HepG2 (cell line): ENCODE results near the gene CARD19. TPM values are rescaled to one million over a fixed set of nuclear protein-coding genes. Genes with fewer than 3 reads are reported as not detected.
A peak's percentile ranks its signal among the peaks of the same experiment; 100 is the strongest.

Experiments used
- HDAC2 ChIP-seq: sonication (generic); formaldehyde crosslinking; IDR thresholded peaks from 2 replicates; pipeline ENCODE4 v1.4.0; 2020; ENCODE audit warnings: missing genetic modification reagents
- HNF1B ChIP-seq: sonication (generic); formaldehyde crosslinking; IDR thresholded peaks from 2 replicates; pipeline ENCODE4 v1.5.1; 2020; ENCODE audit warnings: mild to moderate bottlenecking, moderate library complexity, missing genetic modification reagents
- MED13 ChIP-seq: sonication (generic); formaldehyde crosslinking; IDR thresholded peaks from 2 replicates; pipeline ENCODE4 v1.5.0; 2020; ENCODE audit warnings: missing genetic modification reagents
- RBAK ChIP-seq: sonication (generic); formaldehyde crosslinking; IDR thresholded peaks from 2 replicates; pipeline ENCODE4 v1.5.1; 2020; ENCODE audit warnings: mild to moderate bottlenecking, missing genetic modification reagents
- SMAD3 ChIP-seq: sonication (generic); formaldehyde crosslinking; IDR thresholded peaks from 2 replicates; pipeline ENCODE4 v1.4.0; 2020; ENCODE audit warnings: missing genetic modification reagents
- TAF15 ChIP-seq: fragments of 200-400 bp; formaldehyde crosslinking; IDR thresholded peaks from one replicate; pipeline ENCODE4 v1.6.1; 2018; ENCODE audit warnings: mild to moderate bottlenecking, low read depth, low read length; ENCODE audit not compliant: poor library complexity, severe bottlenecking
- ZBTB7B ChIP-seq: sonication (generic); formaldehyde crosslinking; IDR thresholded peaks from 2 replicates; pipeline ENCODE4 v1.4.0; 2020; ENCODE audit warnings: missing genetic modification reagents
- ZKSCAN8 ChIP-seq: IDR thresholded peaks from 2 replicates; pipeline ENCODE4 v1.6.1; 2016; ENCODE audit warnings: borderline replicate concordance, missing genetic modification reagents, missing compliant biosample characterization
- ZMAT3 ChIP-seq: sonication (generic); formaldehyde crosslinking; conservative IDR thresholded peaks from 2 replicates; pipeline ENCODE4 v1.7.0; 2021; ENCODE audit warnings: missing genetic modification reagents
- ZNF274 ChIP-seq: sonication (generic); formaldehyde crosslinking; IDR thresholded peaks from 2 replicates; pipeline ENCODE4 v1.5.1; 2020; ENCODE audit warnings: mild to moderate bottlenecking, missing genetic modification reagents
- ZNF333 ChIP-seq: sonication (generic); formaldehyde crosslinking; IDR thresholded peaks from 2 replicates; pipeline ENCODE4 v1.4.0; 2020; ENCODE audit warnings: mild to moderate bottlenecking, missing genetic modification reagents, borderline replicate concordance
- polyA plus RNA-seq, 8 experiments: library from polyadenylated mRNA; depleted of rRNA in 3 of 8; stranded (reverse) in 7 of 8; unstranded in 1 of 8; fragments of >200 nt; fragmentation: Illumina TruSeq in 4 of 8; extraction: Trizol in 4 of 8; gene quantifications; 2 replicates each; pipeline versions ENCODE4 v1.2.1 to v1.2.3, GENCODE V29; 2011 to 2016; ENCODE audit warnings: low read depth in 4 of 8, missing spikeins in 1 of 8, mixed read lengths in 1 of 8; ENCODE audit not compliant: insufficient read depth in 1 of 8
- total RNA-seq, 5 experiments: library from RNA; depleted of rRNA; stranded (reverse); fragments of >200 nt; fragmentation: Illumina TruSeq; extraction: Trizol; gene quantifications; 2 replicates each; pipeline ENCODE4 v1.2.3, GENCODE V29; 2016; ENCODE audit warnings: low read depth in 1 of 5
- TF ChIP-seq, protein P1 (sequence below): sonication (generic); formaldehyde crosslinking; IDR thresholded peaks from one replicate; pipeline ENCODE4 v1.5.1; 2020; ENCODE audit warnings: mild to moderate bottlenecking, missing genetic modification reagents; ENCODE audit errors: not compliant biosample characterization
- TF ChIP-seq, protein P2 (sequence below): IDR thresholded peaks from 2 replicates; pipeline ENCODE4 v1.6.1; 2016; ENCODE audit warnings: missing biosample characterization, missing genetic modification reagents, low read depth
- TF ChIP-seq, protein P3 (sequence below): sonication (generic); formaldehyde crosslinking; conservative IDR thresholded peaks from 2 replicates; pipeline ENCODE4 v1.5.0; 2020; ENCODE audit warnings: missing genetic modification reagents

The CARD19 gene
- total and polyA plus RNA-seq, 2 of the 13 experiments (the other 11 are each of a cell fraction or from before 2014, with no cell fraction given): 18.4 to 47.2 TPM

- TF ChIP-seq, protein P1, sequence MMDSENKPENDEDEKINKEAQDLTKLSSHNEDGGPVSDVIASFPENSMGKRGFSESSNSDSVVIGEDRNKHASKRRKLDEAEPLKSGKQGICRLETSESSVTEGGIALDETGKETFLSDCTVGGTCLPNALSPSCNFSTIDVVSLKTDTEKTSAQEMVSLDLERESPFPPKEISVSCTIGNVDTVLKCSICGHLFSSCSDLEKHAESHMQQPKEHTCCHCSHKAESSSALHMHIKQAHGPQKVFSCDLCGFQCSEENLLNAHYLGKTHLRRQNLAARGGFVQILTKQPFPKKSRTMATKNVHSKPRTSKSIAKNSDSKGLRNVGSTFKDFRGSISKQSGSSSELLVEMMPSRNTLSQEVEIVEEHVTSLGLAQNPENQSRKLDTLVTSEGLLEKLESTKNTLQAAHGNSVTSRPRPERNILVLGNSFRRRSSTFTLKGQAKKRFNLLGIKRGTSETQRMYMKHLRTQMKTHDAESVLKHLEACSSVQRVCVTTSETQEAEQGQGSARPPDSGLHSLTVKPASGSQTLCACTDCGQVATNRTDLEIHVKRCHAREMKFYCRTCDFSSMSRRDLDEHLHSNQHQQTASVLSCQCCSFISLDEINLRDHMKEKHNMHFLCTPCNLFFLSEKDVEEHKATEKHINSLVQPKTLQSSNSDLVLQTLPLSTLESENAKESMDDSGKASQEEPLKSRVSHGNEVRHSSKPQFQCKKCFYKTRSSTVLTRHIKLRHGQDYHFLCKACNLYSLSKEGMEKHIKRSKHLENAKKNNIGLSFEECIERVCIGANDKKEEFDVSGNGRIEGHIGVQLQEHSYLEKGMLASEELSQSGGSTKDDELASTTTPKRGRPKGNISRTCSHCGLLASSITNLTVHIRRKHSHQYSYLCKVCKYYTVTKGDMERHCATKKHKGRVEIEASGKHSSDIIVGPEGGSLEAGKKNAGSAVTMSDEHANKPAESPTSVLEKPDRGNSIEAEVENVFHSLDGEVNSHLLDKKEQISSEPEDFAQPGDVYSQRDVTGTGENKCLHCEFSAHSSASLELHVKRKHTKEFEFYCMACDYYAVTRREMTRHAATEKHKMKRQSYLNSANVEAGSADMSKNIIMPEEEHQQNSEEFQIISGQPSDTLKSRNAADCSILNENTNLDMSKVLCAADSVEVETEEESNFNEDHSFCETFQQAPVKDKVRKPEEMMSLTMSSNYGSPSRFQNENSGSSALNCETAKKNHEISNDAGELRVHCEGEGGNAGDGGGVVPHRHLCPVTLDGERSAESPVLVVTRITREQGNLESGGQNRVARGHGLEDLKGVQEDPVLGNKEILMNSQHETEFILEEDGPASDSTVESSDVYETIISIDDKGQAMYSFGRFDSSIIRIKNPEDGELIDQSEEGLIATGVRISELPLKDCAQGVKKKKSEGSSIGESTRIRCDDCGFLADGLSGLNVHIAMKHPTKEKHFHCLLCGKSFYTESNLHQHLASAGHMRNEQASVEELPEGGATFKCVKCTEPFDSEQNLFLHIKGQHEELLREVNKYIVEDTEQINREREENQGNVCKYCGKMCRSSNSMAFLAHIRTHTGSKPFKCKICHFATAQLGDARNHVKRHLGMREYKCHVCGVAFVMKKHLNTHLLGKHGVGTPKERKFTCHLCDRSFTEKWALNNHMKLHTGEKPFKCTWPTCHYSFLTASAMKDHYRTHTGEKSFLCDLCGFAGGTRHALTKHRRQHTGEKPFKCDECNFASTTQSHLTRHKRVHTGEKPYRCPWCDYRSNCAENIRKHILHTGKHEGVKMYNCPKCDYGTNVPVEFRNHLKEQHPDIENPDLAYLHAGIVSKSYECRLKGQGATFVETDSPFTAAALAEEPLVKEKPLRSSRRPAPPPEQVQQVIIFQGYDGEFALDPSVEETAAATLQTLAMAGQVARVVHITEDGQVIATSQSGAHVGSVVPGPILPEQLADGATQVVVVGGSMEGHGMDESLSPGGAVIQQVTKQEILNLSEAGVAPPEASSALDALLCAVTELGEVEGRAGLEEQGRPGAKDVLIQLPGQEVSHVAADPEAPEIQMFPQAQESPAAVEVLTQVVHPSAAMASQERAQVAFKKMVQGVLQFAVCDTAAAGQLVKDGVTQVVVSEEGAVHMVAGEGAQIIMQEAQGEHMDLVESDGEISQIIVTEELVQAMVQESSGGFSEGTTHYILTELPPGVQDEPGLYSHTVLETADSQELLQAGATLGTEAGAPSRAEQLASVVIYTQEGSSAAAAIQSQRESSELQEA (CRISPR knock-in tag): peak; percentile 33
- TF ChIP-seq HDAC2 (CRISPR knock-in tag) (peak; percentile 81), ZNF333 (CRISPR knock-in tag) (no peak), ZMAT3 (CRISPR knock-in tag) (peak; percentile 77; the same call in 1 of the 2 replicates), HNF1B (CRISPR knock-in tag) (peak; percentile 72; the same call in 1 of the 2 replicates), MED13 (CRISPR knock-in tag) (no peak), ZBTB7B (CRISPR knock-in tag) (peak; percentile 92), ZNF274 (CRISPR knock-in tag) (0 out of 2 replicates have a peak, but pooled peaks have one; percentile 75), RBAK (CRISPR knock-in tag) (no peak), SMAD3 (CRISPR knock-in tag) (peak; percentile 84; the same call in 1 of the 2 replicates), TAF15 (no peak), ZKSCAN8 (CRISPR knock-in tag) (peak; percentile 75; the same call in 1 of the 2 replicates)
- TF ChIP-seq, protein P2, sequence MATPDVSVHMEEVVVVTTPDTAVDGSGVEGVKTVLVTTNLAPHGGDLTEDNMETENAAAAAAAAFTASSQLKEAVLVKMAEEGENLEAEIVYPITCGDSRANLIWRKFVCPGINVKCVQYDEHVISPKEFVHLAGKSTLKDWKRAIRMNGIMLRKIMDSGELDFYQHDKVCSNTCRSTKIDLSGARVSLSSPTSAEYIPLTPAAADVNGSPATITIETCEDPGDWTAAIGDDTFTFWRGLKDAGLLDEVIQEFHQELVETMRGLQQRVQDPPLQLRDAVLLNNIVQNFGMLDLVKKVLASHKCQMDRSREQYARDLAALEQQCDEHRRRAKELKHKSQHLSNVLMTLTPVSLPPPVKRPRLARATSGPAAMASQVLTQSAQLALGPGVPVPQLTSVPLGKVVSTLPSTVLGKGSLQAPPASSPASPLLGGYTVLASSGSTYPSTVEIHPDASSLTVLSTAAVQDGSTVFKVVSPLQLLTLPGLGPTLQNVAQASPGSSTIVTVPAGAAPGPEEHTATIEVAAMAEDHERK (CRISPR knock-in tag): no peak
- TF ChIP-seq, protein P3, sequence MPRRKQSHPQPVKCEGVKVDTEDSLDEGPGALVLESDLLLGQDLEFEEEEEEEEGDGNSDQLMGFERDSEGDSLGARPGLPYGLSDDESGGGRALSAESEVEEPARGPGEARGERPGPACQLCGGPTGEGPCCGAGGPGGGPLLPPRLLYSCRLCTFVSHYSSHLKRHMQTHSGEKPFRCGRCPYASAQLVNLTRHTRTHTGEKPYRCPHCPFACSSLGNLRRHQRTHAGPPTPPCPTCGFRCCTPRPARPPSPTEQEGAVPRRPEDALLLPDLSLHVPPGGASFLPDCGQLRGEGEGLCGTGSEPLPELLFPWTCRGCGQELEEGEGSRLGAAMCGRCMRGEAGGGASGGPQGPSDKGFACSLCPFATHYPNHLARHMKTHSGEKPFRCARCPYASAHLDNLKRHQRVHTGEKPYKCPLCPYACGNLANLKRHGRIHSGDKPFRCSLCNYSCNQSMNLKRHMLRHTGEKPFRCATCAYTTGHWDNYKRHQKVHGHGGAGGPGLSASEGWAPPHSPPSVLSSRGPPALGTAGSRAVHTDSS (CRISPR knock-in tag): no peak
These were observed 16.3 kb downstream of the CARD19 start (continued) for GRCh38 chr9:93112116-93112863.
